ENCODE measurements around the gene SCN8A.

DNA sequence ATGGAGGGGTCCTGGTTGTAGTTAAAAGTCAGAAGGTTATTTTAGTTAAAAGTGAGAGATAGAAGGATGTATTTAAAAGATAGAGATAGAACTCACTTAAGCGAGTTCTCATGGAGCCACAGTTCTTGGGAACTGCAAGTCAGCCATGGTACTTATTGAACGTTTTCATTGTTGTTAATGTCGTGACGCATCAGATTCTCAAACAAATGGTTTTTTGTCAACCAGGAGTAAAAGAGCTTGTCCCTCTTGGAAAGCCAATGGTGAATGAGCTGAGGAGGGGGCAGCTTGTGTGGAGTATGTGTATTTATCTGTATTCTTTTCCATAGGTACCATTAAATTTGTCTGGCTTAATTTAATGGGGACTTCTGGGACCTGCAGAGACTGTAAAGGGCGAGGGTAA lies 188.8 kb downstream of the SCN8A start:
- TF ChIP-seq, protein P1, sequence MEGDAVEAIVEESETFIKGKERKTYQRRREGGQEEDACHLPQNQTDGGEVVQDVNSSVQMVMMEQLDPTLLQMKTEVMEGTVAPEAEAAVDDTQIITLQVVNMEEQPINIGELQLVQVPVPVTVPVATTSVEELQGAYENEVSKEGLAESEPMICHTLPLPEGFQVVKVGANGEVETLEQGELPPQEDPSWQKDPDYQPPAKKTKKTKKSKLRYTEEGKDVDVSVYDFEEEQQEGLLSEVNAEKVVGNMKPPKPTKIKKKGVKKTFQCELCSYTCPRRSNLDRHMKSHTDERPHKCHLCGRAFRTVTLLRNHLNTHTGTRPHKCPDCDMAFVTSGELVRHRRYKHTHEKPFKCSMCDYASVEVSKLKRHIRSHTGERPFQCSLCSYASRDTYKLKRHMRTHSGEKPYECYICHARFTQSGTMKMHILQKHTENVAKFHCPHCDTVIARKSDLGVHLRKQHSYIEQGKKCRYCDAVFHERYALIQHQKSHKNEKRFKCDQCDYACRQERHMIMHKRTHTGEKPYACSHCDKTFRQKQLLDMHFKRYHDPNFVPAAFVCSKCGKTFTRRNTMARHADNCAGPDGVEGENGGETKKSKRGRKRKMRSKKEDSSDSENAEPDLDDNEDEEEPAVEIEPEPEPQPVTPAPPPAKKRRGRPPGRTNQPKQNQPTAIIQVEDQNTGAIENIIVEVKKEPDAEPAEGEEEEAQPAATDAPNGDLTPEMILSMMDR (IDR thresholded peaks at IDR 0.05) = no peak
- no peak for TF ChIP-seq POLR2A (IDR thresholded peaks at IDR 0.05)
